Astrocyte (in vitro differentiated cells and primary cell): ENCODE measurements around the gene MTERF4. TPM values are rescaled to one million over a fixed set of nuclear protein-coding genes. Genes with fewer than 3 reads are reported as not detected.

Source experiments
- DNase-seq: peaks from one replicate; pipeline ENCODE4 v3.0.0-alpha.2; 2010; ENCODE audit warnings: low read depth
- FAIRE-seq: peaks from 2 replicates; lab custom pipeline; 2011; peaks lifted over from hg19 to GRCh38; lab: Jason Lieb, UNC
- H2AFZ ChIP-seq: 2 replicates; pipeline ENCODE4 v1.6.0; 2012; ENCODE audit warnings: low read depth, low read length, inconsistent platforms
- H3K27ac ChIP-seq: 2 replicates; pipeline ENCODE4 v1.5.1; 2011; ENCODE audit warnings: low read depth, low read length, inconsistent platforms
- H3K27me3 ChIP-seq: 2 replicates; pipeline ENCODE4 v1.6.0; 2011; ENCODE audit warnings: low read length, inconsistent platforms; ENCODE audit not compliant: insufficient read depth
- H3K36me3 ChIP-seq: 2 replicates; pipeline ENCODE4 v1.5.1; 2011; ENCODE audit warnings: low read length, inconsistent platforms; ENCODE audit not compliant: insufficient read depth
- H3K4me1 ChIP-seq: 2 replicates; pipeline ENCODE4 v1.5.1; 2011; ENCODE audit warnings: low read length, inconsistent platforms; ENCODE audit not compliant: insufficient read depth
- H3K4me2 ChIP-seq: 2 replicates; pipeline ENCODE4 v1.6.0; 2012; ENCODE audit warnings: low read length, inconsistent platforms
- H3K4me3 ChIP-seq: 2 replicates; pipeline ENCODE4 v1.5.1; 2011; ENCODE audit warnings: low read depth, mild to moderate bottlenecking, low read length, inconsistent platforms; ENCODE audit not compliant: insufficient read depth
- H3K79me2 ChIP-seq: 2 replicates; pipeline ENCODE4 v1.6.0; 2012; ENCODE audit warnings: mild to moderate bottlenecking, low read length, inconsistent platforms; ENCODE audit not compliant: insufficient read depth
- H3K9ac ChIP-seq: 2 replicates; pipeline ENCODE4 v1.6.0; 2012; ENCODE audit warnings: mild to moderate bottlenecking, low read length, inconsistent platforms
- H3K9me3 ChIP-seq: 2 replicates; pipeline ENCODE4 v1.5.1; 2012; ENCODE audit warnings: low read depth, mild to moderate bottlenecking, low read length, inconsistent platforms; ENCODE audit not compliant: insufficient read depth
- H4K20me1 ChIP-seq: 2 replicates; pipeline ENCODE4 v1.6.0; 2012; ENCODE audit warnings: low read length, inconsistent platforms; ENCODE audit not compliant: insufficient read depth
- H3K27ac Mint-ChIP-seq: one replicate; pipeline ENCODE4 v1.8.0; 2021; ENCODE audit warnings: mild to moderate bottlenecking, mixed read lengths; ENCODE audit not compliant: unreplicated experiment
- H3K27me3 Mint-ChIP-seq: one replicate; pipeline ENCODE4 v1.8.0; 2021; ENCODE audit warnings: low read depth, mixed read lengths; ENCODE audit not compliant: unreplicated experiment
- H3K36me3 Mint-ChIP-seq: one replicate; pipeline ENCODE4 v1.8.0; 2021; ENCODE audit warnings: low read depth, mixed read lengths; ENCODE audit not compliant: unreplicated experiment
- H3K4me1 Mint-ChIP-seq: one replicate; pipeline ENCODE4 v1.8.0; 2021; ENCODE audit warnings: low read depth, mixed read lengths; ENCODE audit not compliant: unreplicated experiment
- H3K4me3 Mint-ChIP-seq: one replicate; pipeline ENCODE4 v1.8.0; 2021; ENCODE audit warnings: mild to moderate bottlenecking, moderate library complexity, mixed read lengths; ENCODE audit not compliant: unreplicated experiment
- H3K9me3 Mint-ChIP-seq: one replicate; pipeline ENCODE4 v1.8.0; 2021; ENCODE audit warnings: mild to moderate bottlenecking, mixed read lengths; ENCODE audit not compliant: unreplicated experiment
- CTCF ChIP-seq: IDR thresholded peaks from 2 replicates; pipeline ENCODE4 v1.5.1; 2011; ENCODE audit warnings: low read depth, mild to moderate bottlenecking, inconsistent platforms, low read length, moderate library complexity; ENCODE audit not compliant: insufficient read depth
- EZH2 ChIP-seq: IDR thresholded peaks from 2 replicates; pipeline ENCODE4 v1.6.1; 2012; ENCODE audit warnings: mild to moderate bottlenecking, low read length, inconsistent platforms; ENCODE audit not compliant: insufficient read depth
- total RNA-seq: library from RNA; stranded (reverse); gene quantifications from 2 replicates; pipeline ENCODE4 v1.2.1, GENCODE V29; 2021

Gene MTERF4
- total RNA-seq, 1 donor from 2014 or later: 26.3 TPM

GRCh38 chr2:241081190-241081642 is 20.9 kb downstream of the MTERF4 start:
- no peak for TF ChIP-seq CTCF
- no peak for TF ChIP-seq EZH2
- no peak overlapping the region for H3K27ac Mint-ChIP-seq
- no peaks in the 10 kb centered on the region for H3K27me3 Mint-ChIP-seq
- H3K9me3 Mint-ChIP-seq: peaks cover 5% of the 10 kb centered on the region
- H3K4me1 Mint-ChIP-seq: no peaks in the 10 kb centered on the region
- Histone ChIP-seq H3K9me3 (no peaks in the 10 kb centered on the region), H3K4me1 (no peaks in the 10 kb centered on the region), H3K27me3 (no peaks in the 10 kb centered on the region), H3K36me3 (no peaks in the 10 kb centered on the region), H4K20me1 (no peaks in the 10 kb centered on the region), H2AFZ (no peak overlapping the region), H3K4me3 (no peak overlapping the region), H3K4me2 (no peak overlapping the region), H3K79me2 (no peaks in the 10 kb centered on the region), H3K9ac (no peak overlapping the region), H3K27ac (no peak overlapping the region)
- no peak overlapping the region for H3K4me3 Mint-ChIP-seq
- no peak for DNase-seq
- no peak for FAIRE-seq
- H3K36me3 Mint-ChIP-seq: peaks cover 13% of the 10 kb centered on the region

DNA sequence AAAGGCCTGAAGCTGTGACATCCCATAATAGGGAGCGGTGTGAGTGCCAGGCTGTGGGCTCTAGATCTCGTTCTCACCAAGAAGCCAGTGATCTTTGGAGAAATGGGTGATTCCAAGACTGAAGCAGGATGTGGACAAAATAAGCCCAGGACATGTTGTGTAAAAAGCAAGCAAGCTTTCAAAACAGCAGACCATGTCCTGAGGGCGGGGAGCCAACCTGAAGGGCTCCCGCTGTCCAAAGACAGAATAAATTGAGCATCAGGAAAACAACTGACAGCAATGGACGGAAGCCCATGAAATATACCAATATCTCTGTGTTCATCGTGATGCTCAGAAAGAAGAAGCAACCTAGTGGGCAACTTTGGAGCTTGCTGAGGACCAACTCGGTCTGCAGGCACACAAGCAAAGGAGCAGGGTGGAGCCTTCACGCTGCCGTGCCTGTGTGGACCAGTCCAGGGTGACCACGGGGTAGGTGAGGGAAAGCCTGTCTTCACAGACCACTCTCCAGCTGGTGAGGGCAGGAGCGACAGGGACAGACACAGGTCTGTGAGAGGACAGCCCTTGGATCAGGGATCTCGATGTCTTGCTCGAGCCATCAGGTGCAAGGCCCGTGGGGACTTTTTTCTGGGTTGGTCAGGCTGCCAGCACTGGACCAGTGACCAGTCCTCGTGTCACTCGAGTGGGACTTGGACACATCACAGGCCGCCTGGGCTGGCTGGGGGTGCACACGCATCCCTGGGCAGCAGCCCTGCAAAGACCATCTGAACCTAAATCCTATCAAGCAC is 21.5 kb downstream of the MTERF4 start:
- FAIRE-seq: no peak
- Histone ChIP-seq H3K4me1 (no peaks in the 10 kb centered on the region), H3K27me3 (no peaks in the 10 kb centered on the region), H4K20me1 (no peaks in the 10 kb centered on the region), H3K27ac (no peak overlapping the region), H2AFZ (no peak overlapping the region), H3K9ac (no peak overlapping the region), H3K4me2 (no peak overlapping the region), H3K9me3 (no peaks in the 10 kb centered on the region), H3K36me3 (no peaks in the 10 kb centered on the region), H3K4me3 (no peak overlapping the region), H3K79me2 (no peaks in the 10 kb centered on the region)
- no peak for TF ChIP-seq CTCF
- TF ChIP-seq EZH2: no peak
- H3K4me3 Mint-ChIP-seq: no peak overlapping the region
- H3K4me1 Mint-ChIP-seq: no peaks in the 10 kb centered on the region
- peaks cover 10% of the 10 kb centered on the region for H3K36me3 Mint-ChIP-seq
- H3K9me3 Mint-ChIP-seq: peaks cover 3% of the 10 kb centered on the region
- H3K27me3 Mint-ChIP-seq: no peaks in the 10 kb centered on the region
- no peak overlapping the region for H3K27ac Mint-ChIP-seq
- no peak for DNase-seq

GRCh38 chr2:241074901-241075540 is 27.1 kb downstream of the MTERF4 start:
- Histone ChIP-seq H3K4me2 (no peak overlapping the region), H2AFZ (no peak overlapping the region), H3K4me3 (no peak overlapping the region), H3K9me3 (no peaks in the 10 kb centered on the region), H3K27me3 (no peaks in the 10 kb centered on the region), H3K9ac (no peak overlapping the region), H3K4me1 (no peaks in the 10 kb centered on the region), H3K36me3 (no peaks in the 10 kb centered on the region), H3K27ac (no peak overlapping the region), H4K20me1 (no peaks in the 10 kb centered on the region), H3K79me2 (no peaks in the 10 kb centered on the region)
- Mint-ChIP-seq H3K27me3 (peaks cover 17% of the 10 kb centered on the region), H3K4me3 (no peak overlapping the region), H3K9me3 (no peaks in the 10 kb centered on the region), H3K36me3 (no peaks in the 10 kb centered on the region), H3K27ac (no peak overlapping the region), H3K4me1 (no peaks in the 10 kb centered on the region)
- no peak for DNase-seq
- no peak for TF ChIP-seq EZH2
- TF ChIP-seq CTCF: no peak
- no peak for FAIRE-seq
